K562 (cell line): ENCODE measurements around the gene EFHD2. TPM values are rescaled to one million over a fixed set of nuclear protein-coding genes. Genes with fewer than 3 reads are reported as not detected.
A peak's percentile ranks its signal among the peaks of the same experiment; 100 is the strongest.

Experiments
- ATAC-seq: fragments of 200-7000 bp; cut with Tn5 transposase; 3 replicates; pipeline ENCODE4 v1.9.1; 2020; ENCODE audit warnings: moderate library complexity
- BruUV-seq: library from RNA; stranded (reverse); fragments of 400-500 nt; replicated peaks from 2 replicates; lab custom pipeline; 2021; lab: Mats Ljungman, UMichigan
- CTCF ChIA-PET: fragments of 300-600 bp; formaldehyde crosslinking; extraction: SDS; loops from one replicate; lab custom pipeline; 2021; ENCODE audit warnings: low intra/inter-chr PET ratio; lab: Yijun Ruan, JAX
- POLR2A ChIA-PET: fragments of 300-600, 350-650 bp; sonication (Branson Sonifier 250); formaldehyde crosslinking; extraction: SDS; loops from one replicate; lab custom pipeline; 2021; ENCODE audit warnings: antibody characterized with exemption, inconsistent platforms; lab: Yijun Ruan, JAX
- DNase-seq, 4 experiments: peaks; one replicate each; pipeline versions ENCODE4 v3.0.0 to v3.0.0-alpha.2; 2011 to 2018; ENCODE audit warnings: low spot score in 3 of 4, mixed read lengths in 3 of 4; ENCODE audit errors: extremely low read depth in 1 of 4
- FAIRE-seq: peaks from 2 replicates; lab custom pipeline; 2011; peaks lifted over from hg19 to GRCh38; lab: Jason Lieb, UNC
- H2AFZ ChIP-seq: 2 replicates; pipeline ENCODE4 v1.6.0; 2011; ENCODE audit warnings: low read depth, low read length, control low read depth, inconsistent platforms
- H3K27ac ChIP-seq: fragments of 200-600 bp; 3 replicates; pipeline ENCODE4 v1.8.0; 2011; ENCODE audit warnings: low read depth, mild to moderate bottlenecking, control low read depth, inconsistent platforms, low read length, moderate library complexity, mixed read lengths; ENCODE audit errors: extremely low read depth
- H3K27me3 ChIP-seq, 2 experiments: fragments of 300-600 bp in 1 of 2; 2 replicates in 1 of 2; 3 replicates in 1 of 2; pipeline versions ENCODE4 v1.6.0 to v1.8.0; 2011; ENCODE audit warnings: inconsistent platforms in 2 of 2, low read length in 2 of 2, mild to moderate bottlenecking in 1 of 2, mixed read lengths in 1 of 2, moderate library complexity in 1 of 2; ENCODE audit not compliant: control insufficient read depth in 2 of 2, insufficient read depth in 2 of 2
- H3K36me3 ChIP-seq: fragments of 300-600 bp; 3 replicates; pipeline ENCODE4 v1.8.0; 2011; ENCODE audit warnings: mild to moderate bottlenecking, low read length, inconsistent platforms; ENCODE audit not compliant: control insufficient read depth, insufficient read depth
- H3K4me1 ChIP-seq, 2 experiments: fragments of 200-600 bp in 1 of 2; replicated peaks in 1 of 2; 2 replicates in 1 of 2; 3 replicates in 1 of 2; pipeline versions ENCODE4 v1.5.1 to v1.8.0; 2011; ENCODE audit warnings: inconsistent platforms in 2 of 2, low read length in 2 of 2, mild to moderate bottlenecking in 1 of 2, mixed read lengths in 1 of 2, moderate library complexity in 1 of 2; ENCODE audit not compliant: control insufficient read depth in 2 of 2, insufficient read depth in 2 of 2
- H3K4me2 ChIP-seq: 2 replicates; pipeline ENCODE4 v1.6.1; 2011; ENCODE audit warnings: low read length, control low read depth, inconsistent platforms, mixed read lengths; ENCODE audit not compliant: insufficient read depth
- H3K4me3 ChIP-seq: fragments of 200-600 bp; sonication (generic), shearing (Covaris generic); 2 replicates; pipeline ENCODE4 v1.5.1; 2016; ENCODE audit warnings: control low read depth, inconsistent platforms
- H3K79me2 ChIP-seq: fragments of 200-600 bp; 3 replicates; pipeline ENCODE4 v1.8.0; 2011; ENCODE audit warnings: low read length, inconsistent platforms; ENCODE audit not compliant: control insufficient read depth, insufficient read depth
- H3K9ac ChIP-seq, 2 experiments: 2 replicates each; pipeline versions ENCODE4 v1.6.0 to v1.6.1; 2011; ENCODE audit warnings: low read depth in 2 of 2, low read length in 2 of 2, control low read depth in 1 of 2, inconsistent platforms in 1 of 2, mild to moderate bottlenecking in 1 of 2, mixed read lengths in 1 of 2; ENCODE audit not compliant: insufficient read depth in 1 of 2
- H3K9me1 ChIP-seq: one replicate; pipeline ENCODE4 v1.6.0; 2011; ENCODE audit warnings: inconsistent platforms, mild to moderate bottlenecking, low read length, moderate library complexity; ENCODE audit not compliant: control insufficient read depth, insufficient read depth
- H3K9me3 ChIP-seq: replicated peaks from 2 replicates; pipeline ENCODE4 v1.5.1; 2011; ENCODE audit warnings: low read depth, low read length, inconsistent platforms; ENCODE audit not compliant: control insufficient read depth, insufficient read depth
- H4K20me1 ChIP-seq: replicated peaks from 2 replicates; pipeline ENCODE4 v1.6.1; 2011; ENCODE audit warnings: low read length, inconsistent platforms, mixed read lengths; ENCODE audit not compliant: control insufficient read depth, insufficient read depth
- ATF3 ChIP-seq, 2 experiments: fragments of 450-650 bp in 1 of 2; sonication (generic) in 1 of 2; formaldehyde crosslinking in 1 of 2; IDR thresholded peaks in 1 of 2; conservative IDR thresholded peaks in 1 of 2; 2 replicates each; pipeline versions ENCODE4 v1.6.1 to v1.8.1; 2016 to 2023; ENCODE audit warnings: mild to moderate bottlenecking in 2 of 2, moderate library complexity in 2 of 2, inconsistent platforms in 1 of 2, missing genetic modification reagents in 1 of 2
- JUND ChIP-seq, 2 experiments: IDR thresholded peaks; 2 replicates in 1 of 2; 3 replicates in 1 of 2; pipeline ENCODE4 v1.6.1; 2011; ENCODE audit warnings: borderline replicate concordance in 2 of 2, low read depth in 2 of 2, low read length in 2 of 2, improper control_type of control experiment in 1 of 2, missing biosample characterization in 1 of 2, missing genetic modification characterization in 1 of 2, missing genetic modification reagents in 1 of 2
- KLF1 ChIP-seq: fragments of 450-650 bp; IDR thresholded peaks from 2 replicates; pipeline ENCODE4 v1.6.1; 2016; ENCODE audit warnings: missing genetic modification characterization, missing compliant biosample characterization
- NCOR1 ChIP-seq: fragments of 450-650 bp; IDR thresholded peaks from 2 replicates; pipeline ENCODE4 v1.6.1; 2016; ENCODE audit warnings: mild to moderate bottlenecking, moderate library complexity
- NFIX ChIP-seq: fragments of 250-450 bp; sonication (Bioruptor Pico); IDR thresholded peaks from 2 replicates; pipeline ENCODE4 v1.4.0; 2020; ENCODE audit warnings: low read depth, mild to moderate bottlenecking, moderate library complexity
- SAP30 ChIP-seq: fragments of 200-600 bp; sonication (generic); IDR thresholded peaks from 2 replicates; pipeline ENCODE4 v1.6.1; 2012; ENCODE audit warnings: borderline replicate concordance, low read depth, mild to moderate bottlenecking, moderate library complexity, low read length, control low read depth, inconsistent platforms; ENCODE audit not compliant: insufficient read depth, poor library complexity, severe bottlenecking
- STAT5B ChIP-seq: fragments of 250-450 bp; sonication (Bioruptor Pico); IDR thresholded peaks from 2 replicates; pipeline ENCODE4 v1.8.0; 2021; ENCODE audit warnings: mild to moderate bottlenecking, inconsistent platforms
- TAF9B ChIP-seq: fragments of 450-650 bp; IDR thresholded peaks from 2 replicates; pipeline ENCODE4 v1.6.1; 2018; ENCODE audit warnings: mild to moderate bottlenecking; ENCODE audit not compliant: partially characterized antibody
- ZBTB33 ChIP-seq: sonication (generic); formaldehyde crosslinking; IDR thresholded peaks from 2 replicates; pipeline ENCODE4 v1.8.1; 2023; ENCODE audit warnings: mild to moderate bottlenecking, missing genetic modification reagents
- ZKSCAN8 ChIP-seq: fragments of 200-800 bp; sonication (Bioruptor generic); IDR thresholded peaks from 2 replicates; pipeline ENCODE4 v1.6.1; 2016; ENCODE audit warnings: missing genetic modification characterization, missing compliant biosample characterization
- ZNF639 ChIP-seq, 2 experiments: fragments of 200-800 bp in 1 of 2; sonication (Bioruptor generic) in 1 of 2; sonication (generic) in 1 of 2; formaldehyde crosslinking in 1 of 2; IDR thresholded peaks in 1 of 2; conservative IDR thresholded peaks in 1 of 2; 2 replicates each; pipeline versions ENCODE4 v1.5.0 to v1.6.1; 2016 to 2020; ENCODE audit warnings: missing compliant biosample characterization in 1 of 2, missing genetic modification characterization in 1 of 2, missing genetic modification reagents in 1 of 2
- WGBS: fragments of 100-300 bp; shearing (Covaris generic); methylation state at CpG from one replicate; pipeline ENCODE4 v1.1.6; 2016; ENCODE audit warnings: low coverage, mixed read lengths; ENCODE audit not compliant: insufficient coverage; ENCODE audit errors: missing lambda C conversion rate; 5-methylcytosine and 5-hydroxymethylcytosine counted together
- in situ Hi-C: fragments of 300-500 bp; cut with MboI; formaldehyde crosslinking; loops from 4 replicates; pipeline ENCODE4 v1.15.0; 2018; ENCODE audit warnings: inconsistent platforms, mixed read lengths
- intact Hi-C: fragments of 100-400 bp; cut with micrococcal nuclease; formaldehyde crosslinking; loops from 2 replicates; pipeline ENCODE4 v1.14.2; 2022
- polyA plus RNA-seq, 8 experiments: library from polyadenylated mRNA; depleted of rRNA in 4 of 8; stranded (reverse) in 5 of 8; unstranded in 3 of 8; fragments of >200 nt; fragmentation: Nextera tagmentation in 2 of 8; fragmentation: Illumina TruSeq in 1 of 8; extraction: Ambion mirVana in 2 of 8; extraction: Trizol in 1 of 8; gene quantifications; 2 replicates each; pipeline versions ENCODE4 v1.2.1 to v1.2.3, GENCODE V29; 2011 to 2014; ENCODE audit warnings: inconsistent platforms in 1 of 8, missing spikeins in 1 of 8
- total RNA-seq, 7 experiments: library from RNA; depleted of rRNA in 6 of 7; stranded (reverse); fragments of >200 nt in 6 of 7; fragmentation: Illumina TruSeq in 2 of 7; extraction: Trizol in 2 of 7; gene quantifications; 2 replicates each; pipeline versions ENCODE4 v1.2.1 to v1.2.3, GENCODE V29; 2011 to 2021; ENCODE audit warnings: low replicate concordance in 1 of 7

Gene EFHD2
- total and polyA plus RNA-seq, 9 of the 15 experiments (the other 6 are each of a cell fraction or from before 2014, with no cell fraction given), result 1.7 to 73.5 (median 25.2) TPM

GRCh38 chr1:15426492-15427279 is 17.0 kb downstream of the EFHD2 start:
- Histone ChIP-seq H3K9me1 (peaks cover 5% of the 10 kb centered on the region), H3K27me3 (no peaks in the 10 kb centered on the region), H3K9ac (peak overlapping the region in 1 of 2 experiments; percentile 77; a peak in 2 of 4 replicates), H3K27ac (no peak overlapping the region), H3K36me3 (peaks cover 41% of the 10 kb centered on the region; the same call in 2 of the 3 replicates), H3K4me1 (peaks cover 23 to 62% of the 10 kb centered on the region in 2 experiments; a peak in 4 of 5 replicates), H3K9me3 (no peaks in the 10 kb centered on the region), H3K4me2 (no peak overlapping the region), H4K20me1 (peaks cover 10% of the 10 kb centered on the region; the same call in 1 of the 2 replicates), H3K4me3 (no peak overlapping the region), H3K79me2 (peaks cover 10% of the 10 kb centered on the region; the same call in 1 of the 3 replicates), H2AFZ (no peak overlapping the region)
- peak; percentile 39 for ATAC-seq
- 53% methylated on average over 19 of the region's 30 CpGs for WGBS
- FAIRE-seq, result peak; percentile 44
- ChIA-PET POLR2A (interaction anchor here (0.6 to 1.1 kb wide), 5 partner anchors 10 to 273 kb away, joined by 3 to 6 read pairs (median 3); partner anchors contain the start of gene TMEM51), CTCF (no interaction called here)
- in situ Hi-C loops, result loop anchor here (5.0 to 10.0 kb wide), 2 partner anchors 99 to 302 kb away; no protein-coding TSS in a partner anchor
- no TSS peak for BruUV-seq
- intact Hi-C loops, result no loop called here
- peak; percentile 49 to 63 (median 58) for DNase-seq
- TF ChIP-seq ZKSCAN8, result no peak
- TF ChIP-seq TAF9B, result no peak
- TF ChIP-seq STAT5B, result no peak
- TF ChIP-seq ATF3 (IDR thresholded peaks at IDR 0.05), result peak; percentile 80
- no peak for TF ChIP-seq ATF3 (CRISPR knock-in tag; conservative IDR thresholded peaks at IDR 0.05)
- no peak for TF ChIP-seq ZNF639 (CRISPR knock-in tag; conservative IDR thresholded peaks at IDR 0.05 in 1 of 2, IDR thresholded peaks at IDR 0.05 in 1 of 2)
- no peak for TF ChIP-seq SAP30
- TF ChIP-seq KLF1 (tag), result no peak
- peak; percentile 83 for TF ChIP-seq JUND (IDR thresholded peaks at IDR 0.05; ENCODE audit: borderline replicate concordance, low read depth, low read length)
- TF ChIP-seq JUND (tag; IDR thresholded peaks at IDR 0.05; ENCODE audit: borderline replicate concordance, low read depth, low read length), result peak; percentile 61; the same call in 2 of the 3 replicates
- TF ChIP-seq NFIX (CRISPR knock-in tag), result no peak
- TF ChIP-seq NCOR1, result no peak
- TF ChIP-seq ZBTB33 (CRISPR knock-in tag), result peak; percentile 97
